ENCODE results near the gene C19orf85.

DNA sequence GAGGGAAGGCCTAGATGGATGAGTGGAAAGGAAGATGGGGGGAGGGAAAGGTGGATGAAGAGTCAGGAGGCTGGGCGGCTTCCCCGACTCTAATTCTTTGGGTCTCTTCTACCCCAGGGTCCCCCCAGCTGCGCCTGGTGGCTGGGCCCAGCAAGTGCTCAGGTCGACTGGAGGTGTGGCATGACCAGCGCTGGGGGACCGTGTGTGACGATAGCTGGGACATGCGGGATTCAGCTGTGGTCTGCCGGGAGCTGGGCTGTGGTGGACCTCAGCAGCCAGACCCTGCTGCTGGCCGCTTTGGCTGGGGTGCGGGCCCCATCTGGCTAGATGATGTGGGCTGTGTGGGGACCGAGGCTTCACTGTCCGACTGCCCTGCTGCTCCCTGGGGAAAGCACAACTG, 33.2 kb upstream of the C19orf85 start:
- TF ChIP-seq, protein P1, sequence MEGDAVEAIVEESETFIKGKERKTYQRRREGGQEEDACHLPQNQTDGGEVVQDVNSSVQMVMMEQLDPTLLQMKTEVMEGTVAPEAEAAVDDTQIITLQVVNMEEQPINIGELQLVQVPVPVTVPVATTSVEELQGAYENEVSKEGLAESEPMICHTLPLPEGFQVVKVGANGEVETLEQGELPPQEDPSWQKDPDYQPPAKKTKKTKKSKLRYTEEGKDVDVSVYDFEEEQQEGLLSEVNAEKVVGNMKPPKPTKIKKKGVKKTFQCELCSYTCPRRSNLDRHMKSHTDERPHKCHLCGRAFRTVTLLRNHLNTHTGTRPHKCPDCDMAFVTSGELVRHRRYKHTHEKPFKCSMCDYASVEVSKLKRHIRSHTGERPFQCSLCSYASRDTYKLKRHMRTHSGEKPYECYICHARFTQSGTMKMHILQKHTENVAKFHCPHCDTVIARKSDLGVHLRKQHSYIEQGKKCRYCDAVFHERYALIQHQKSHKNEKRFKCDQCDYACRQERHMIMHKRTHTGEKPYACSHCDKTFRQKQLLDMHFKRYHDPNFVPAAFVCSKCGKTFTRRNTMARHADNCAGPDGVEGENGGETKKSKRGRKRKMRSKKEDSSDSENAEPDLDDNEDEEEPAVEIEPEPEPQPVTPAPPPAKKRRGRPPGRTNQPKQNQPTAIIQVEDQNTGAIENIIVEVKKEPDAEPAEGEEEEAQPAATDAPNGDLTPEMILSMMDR (IDR thresholded peaks at IDR 0.05; ENCODE audit: insufficient read depth, low read length), result no peak
- no peak for TF ChIP-seq POLR2AphosphoS5 (IDR thresholded peaks at IDR 0.05; ENCODE audit: low read depth)
